MM.1S (cell line): ENCODE data around the gene AGO3.
"Not testable (repeated sequence)": the region's sequence is repeated elsewhere in the genome, so short reads cannot be mapped to it uniquely, and the experiment has no call there.

ENCODE experiments used
- DNase-seq: peaks from one replicate; pipeline ENCODE4 v3.0.0-alpha.2; 2015
- H2AFZ ChIP-seq: fragments of 300-600 bp; sonication (generic); 2 replicates; pipeline ENCODE4 v1.6.0; 2016; ENCODE audit warnings: antibody characterized with exemption, low read length
- H3F3A ChIP-seq: fragments of 300-600 bp; sonication (generic); 2 replicates; pipeline ENCODE4 v1.6.1; 2016; ENCODE audit warnings: mild to moderate bottlenecking, antibody characterized with exemption, low read length, moderate library complexity, mixed read lengths; ENCODE audit not compliant: insufficient read depth
- H3K27ac ChIP-seq: fragments of 300-600 bp; sonication (generic); 2 replicates; pipeline ENCODE4 v1.5.1; 2016; ENCODE audit warnings: mild to moderate bottlenecking, low read length
- H3K27me3 ChIP-seq: fragments of 300-600 bp; sonication (generic); replicated peaks from 2 replicates; pipeline ENCODE4 v1.6.0; 2016; ENCODE audit warnings: low read length; ENCODE audit not compliant: insufficient read depth
- H3K36me3 ChIP-seq: fragments of 300-600 bp; sonication (generic); replicated peaks from 2 replicates; pipeline ENCODE4 v1.6.1; 2016; ENCODE audit warnings: mild to moderate bottlenecking, low read length, mixed read lengths; ENCODE audit not compliant: insufficient read depth
- H3K4me1 ChIP-seq: fragments of 300-600 bp; sonication (generic); 2 replicates; pipeline ENCODE4 v1.6.1; 2016; ENCODE audit warnings: low read length, mixed read lengths
- H3K4me2 ChIP-seq: fragments of 300-600 bp; sonication (generic); 2 replicates; pipeline ENCODE4 v1.6.0; 2016; ENCODE audit warnings: low read depth, low read length
- H3K4me3 ChIP-seq: fragments of 300-600 bp; sonication (generic); 2 replicates; pipeline ENCODE4 v1.5.1; 2016; ENCODE audit warnings: low read length, mixed read lengths
- H3K79me2 ChIP-seq: fragments of 300-600 bp; sonication (generic); 2 replicates; pipeline ENCODE4 v1.6.1; 2016; ENCODE audit warnings: mixed run types, low read length, mixed read lengths
- H3K9ac ChIP-seq: fragments of 300-600 bp; sonication (generic); 2 replicates; pipeline ENCODE4 v1.6.1; 2016; ENCODE audit warnings: low read length, mixed read lengths
- H3K9me2 ChIP-seq: fragments of 300-600 bp; sonication (generic); replicated peaks from 2 replicates; pipeline ENCODE4 v1.6.1; 2016; ENCODE audit warnings: mild to moderate bottlenecking, low read length, mixed read lengths; ENCODE audit not compliant: insufficient read depth
- H3K9me3 ChIP-seq: fragments of 300-600 bp; sonication (generic); replicated peaks from 2 replicates; pipeline ENCODE4 v1.6.1; 2016; ENCODE audit warnings: mild to moderate bottlenecking, low read length, mixed read lengths; ENCODE audit not compliant: insufficient read depth
- H4K20me1 ChIP-seq: fragments of 300-600 bp; sonication (generic); 2 replicates; pipeline ENCODE4 v1.6.1; 2016; ENCODE audit warnings: mild to moderate bottlenecking, low read length, moderate library complexity, mixed read lengths; ENCODE audit not compliant: insufficient read depth
- EZH2 ChIP-seq: fragments of 300-600 bp; sonication (generic); optimal IDR thresholded peaks from 2 replicates; pipeline ENCODE3; 2017; ENCODE audit warnings: low read depth, mild to moderate bottlenecking, antibody characterized with exemption, low read length, mixed read lengths
- EZH2phosphoT487 ChIP-seq: fragments of 300-600 bp; sonication (generic); IDR thresholded peaks from 2 replicates; pipeline ENCODE4 v1.6.1; 2018; ENCODE audit warnings: antibody characterized with exemption, low read length
- TF ChIP-seq, protein P1 (sequence below): fragments of 300-600 bp; sonication (generic); IDR thresholded peaks from 2 replicates; pipeline ENCODE4 v1.5.1; 2016; ENCODE audit warnings: antibody characterized with exemption, low read length, mixed read lengths

Gene AGO3

GRCh38 chr1:36014722-36015220 lies 83.9 kb downstream of the AGO3 start:
- Histone ChIP-seq H3K79me2 (no peaks in the 10 kb centered on the region), H3K27me3 (no peaks in the 10 kb centered on the region), H3K4me1 (no peaks in the 10 kb centered on the region), H3K4me2 (no peak overlapping the region), H3K9ac (no peak overlapping the region), H3K9me2 (no peaks in the 10 kb centered on the region), H3K4me3 (no peak overlapping the region), H3F3A (no peaks in the 10 kb centered on the region), H4K20me1 (no peaks in the 10 kb centered on the region), H2AFZ (no peak overlapping the region), H3K36me3 (no peaks in the 10 kb centered on the region), H3K9me3 (no peaks in the 10 kb centered on the region), H3K27ac (no peak overlapping the region)
- no peak for DNase-seq
- no peak for TF ChIP-seq EZH2phosphoT487
- no peak for TF ChIP-seq EZH2
- TF ChIP-seq, protein P1, sequence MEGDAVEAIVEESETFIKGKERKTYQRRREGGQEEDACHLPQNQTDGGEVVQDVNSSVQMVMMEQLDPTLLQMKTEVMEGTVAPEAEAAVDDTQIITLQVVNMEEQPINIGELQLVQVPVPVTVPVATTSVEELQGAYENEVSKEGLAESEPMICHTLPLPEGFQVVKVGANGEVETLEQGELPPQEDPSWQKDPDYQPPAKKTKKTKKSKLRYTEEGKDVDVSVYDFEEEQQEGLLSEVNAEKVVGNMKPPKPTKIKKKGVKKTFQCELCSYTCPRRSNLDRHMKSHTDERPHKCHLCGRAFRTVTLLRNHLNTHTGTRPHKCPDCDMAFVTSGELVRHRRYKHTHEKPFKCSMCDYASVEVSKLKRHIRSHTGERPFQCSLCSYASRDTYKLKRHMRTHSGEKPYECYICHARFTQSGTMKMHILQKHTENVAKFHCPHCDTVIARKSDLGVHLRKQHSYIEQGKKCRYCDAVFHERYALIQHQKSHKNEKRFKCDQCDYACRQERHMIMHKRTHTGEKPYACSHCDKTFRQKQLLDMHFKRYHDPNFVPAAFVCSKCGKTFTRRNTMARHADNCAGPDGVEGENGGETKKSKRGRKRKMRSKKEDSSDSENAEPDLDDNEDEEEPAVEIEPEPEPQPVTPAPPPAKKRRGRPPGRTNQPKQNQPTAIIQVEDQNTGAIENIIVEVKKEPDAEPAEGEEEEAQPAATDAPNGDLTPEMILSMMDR: no peak

- Histone ChIP-seq H3K27me3 (no peaks in the 10 kb centered on the region), H3K9me2 (no peaks in the 10 kb centered on the region), H3K27ac (no peak overlapping the region), H3K9me3 (no peaks in the 10 kb centered on the region), H3K36me3 (no peaks in the 10 kb centered on the region), H3K9ac (no peak overlapping the region), H3K4me3 (no peak overlapping the region), H3K79me2 (no peaks in the 10 kb centered on the region), H3F3A (no peaks in the 10 kb centered on the region), H4K20me1 (no peaks in the 10 kb centered on the region), H3K4me2 (no peak overlapping the region), H2AFZ (no peak overlapping the region), H3K4me1 (no peaks in the 10 kb centered on the region)
- no peak for TF ChIP-seq EZH2
- no peak for TF ChIP-seq EZH2phosphoT487
- TF ChIP-seq, protein P1: no peak
- DNase-seq: no peak
Measured at GRCh38 chr1:36016686-36017085, 85.8 kb downstream of the AGO3 start.

GRCh38 chr1:36023098-36023769 lies 92.3 kb downstream of the AGO3 start:
- peak overlapping the region; percentile 68; the same call in 1 of the 2 replicates for H3K27ac ChIP-seq
- H3K79me2 ChIP-seq: no peaks in the 10 kb centered on the region
- H3K4me3 ChIP-seq: peak overlapping the region; percentile 47
- H3K27me3 ChIP-seq: no peaks in the 10 kb centered on the region
- peak overlapping the region; percentile 53 for H2AFZ ChIP-seq
- peaks cover 12% of the 10 kb centered on the region for H3F3A ChIP-seq
- no peaks in the 10 kb centered on the region for H3K9me3 ChIP-seq
- peak overlapping the region; percentile 58 for H3K4me2 ChIP-seq
- DNase-seq: peak; percentile 91
- peak overlapping the region; percentile 36; the same call in 1 of the 2 replicates for H3K9ac ChIP-seq
- H3K36me3 ChIP-seq: no peaks in the 10 kb centered on the region
- H4K20me1 ChIP-seq: no peaks in the 10 kb centered on the region
- H3K4me1 ChIP-seq: peaks cover 14% of the 10 kb centered on the region
- TF ChIP-seq, protein P1: no peak
- TF ChIP-seq EZH2phosphoT487 (no peak), EZH2 (no peak)
- H3K9me2 ChIP-seq: no peaks in the 10 kb centered on the region

DNA sequence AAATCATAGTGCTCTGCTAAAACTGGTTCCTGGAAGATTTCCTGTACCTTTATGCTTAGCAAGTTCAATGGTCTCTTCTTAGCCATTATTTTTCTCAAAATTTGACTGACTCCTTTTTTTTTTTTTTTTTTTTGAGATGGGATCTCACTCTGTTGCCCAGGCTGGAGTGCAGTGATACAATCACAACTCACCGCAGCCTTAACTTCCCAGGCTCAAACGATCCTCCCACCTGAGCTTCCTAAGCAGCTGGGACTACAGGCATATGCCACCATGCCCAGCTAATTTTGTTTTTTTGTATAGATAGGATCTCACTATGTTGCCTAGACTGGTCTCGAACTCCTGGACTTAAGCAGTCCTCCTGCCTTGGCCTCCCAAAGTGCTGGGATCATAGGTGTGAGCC lies 93.1 kb downstream of the AGO3 start:
- Histone ChIP-seq H3F3A (peaks cover 12% of the 10 kb centered on the region), H3K4me1 (peaks cover 14% of the 10 kb centered on the region), H2AFZ (peak overlapping the region; percentile 53), H3K27ac (peak overlapping the region; percentile 68; the same call in 1 of the 2 replicates), H3K4me3 (peak overlapping the region; percentile 47), H3K9ac (peak overlapping the region; percentile 36; the same call in 1 of the 2 replicates), H3K4me2 (peak overlapping the region; percentile 58)
- H3K9me2 ChIP-seq, DNase-seq, H3K79me2 ChIP-seq, H3K27me3 ChIP-seq, H3K9me3 ChIP-seq, H4K20me1 ChIP-seq, H3K36me3 ChIP-seq: not testable (repeated sequence)
